ENCODE data around the gene HIRIP3.
"Not testable (repeated sequence)": the region's sequence is repeated elsewhere in the genome, so short reads cannot be mapped to it uniquely, and the experiment has no call there.

Gene HIRIP3

DNA sequence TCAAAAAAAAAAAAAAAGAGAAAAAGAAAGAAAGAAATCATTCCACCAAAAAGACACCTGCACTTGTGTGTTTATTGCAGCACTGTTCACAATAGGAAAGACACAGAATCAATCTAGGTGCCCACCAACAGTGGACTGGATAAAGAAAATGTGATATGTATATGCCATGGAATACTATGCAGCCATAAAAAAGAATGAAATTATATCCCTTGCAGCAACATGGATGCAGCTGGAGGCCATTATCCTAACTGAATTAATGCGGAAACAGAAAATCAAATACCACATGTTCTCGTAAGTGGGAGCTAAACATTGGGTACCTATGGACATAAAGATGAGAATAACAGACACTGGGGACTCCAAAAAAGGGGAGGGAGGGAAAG, 21.9 kb upstream of the HIRIP3 start:
- DNase-seq (ENCODE audit: low read depth in 1 of 2, low spot score in 1 of 2) = no peak

DNA sequence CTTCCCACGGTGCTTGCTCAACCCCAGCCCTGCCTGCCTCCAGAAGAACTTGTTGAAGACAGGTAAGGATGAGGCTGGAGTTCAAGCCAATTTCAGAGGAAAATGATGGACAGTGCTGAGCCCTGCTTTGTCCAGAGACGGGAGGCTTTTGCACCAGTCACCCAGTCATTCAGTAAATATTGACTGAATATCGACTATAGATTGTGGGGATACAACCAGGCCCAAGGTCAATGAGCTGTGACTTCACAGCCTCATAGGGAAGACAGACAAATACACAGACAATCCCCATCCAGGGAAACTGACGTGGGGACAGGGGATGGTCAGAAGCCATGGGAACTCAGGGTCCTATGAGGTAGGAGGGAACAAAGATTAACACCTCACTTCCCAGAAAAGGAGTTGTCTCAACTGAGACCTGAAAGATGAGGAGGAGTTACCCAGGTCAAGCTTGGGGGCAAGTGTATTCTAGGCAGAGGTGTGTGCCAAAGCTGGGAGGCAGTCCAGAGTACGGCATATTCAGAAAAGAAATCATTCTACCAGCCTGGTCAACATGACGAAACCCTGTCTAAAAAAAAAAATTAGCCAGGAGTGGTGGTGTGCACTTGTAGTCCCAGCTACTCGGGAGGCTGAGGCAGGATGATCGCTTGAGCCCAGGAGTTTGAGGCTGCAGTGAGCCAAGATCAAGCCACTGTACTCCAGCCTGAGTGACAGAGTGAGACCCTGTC, 21.3 kb upstream of the HIRIP3 start:
- no peak for DNase-seq (ENCODE audit: low read depth in 1 of 2, low spot score in 1 of 2)

DNA sequence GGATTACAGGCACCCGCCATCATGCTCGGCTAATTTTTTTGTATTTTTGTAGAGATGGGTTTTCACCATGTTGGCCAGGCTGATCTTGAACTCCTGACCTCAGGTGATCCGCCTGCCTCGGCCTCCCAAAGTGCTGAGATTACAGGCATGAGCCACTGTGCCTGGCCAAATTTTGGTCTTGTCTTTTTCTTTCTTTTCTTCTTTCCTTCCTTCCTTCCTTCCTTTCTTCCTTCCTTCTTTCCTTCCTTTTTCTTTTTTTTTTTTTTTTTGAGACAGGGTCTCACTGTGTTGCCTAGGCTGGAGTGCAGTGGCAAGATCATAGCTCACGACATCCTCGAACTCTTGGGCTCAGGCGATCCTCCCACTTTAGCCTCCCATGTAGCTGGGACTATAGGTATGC, 20.0 kb upstream of the HIRIP3 start:
- not testable (repeated sequence) for DNase-seq (ENCODE audit: low read depth in 1 of 2, low spot score in 1 of 2)

DNA sequence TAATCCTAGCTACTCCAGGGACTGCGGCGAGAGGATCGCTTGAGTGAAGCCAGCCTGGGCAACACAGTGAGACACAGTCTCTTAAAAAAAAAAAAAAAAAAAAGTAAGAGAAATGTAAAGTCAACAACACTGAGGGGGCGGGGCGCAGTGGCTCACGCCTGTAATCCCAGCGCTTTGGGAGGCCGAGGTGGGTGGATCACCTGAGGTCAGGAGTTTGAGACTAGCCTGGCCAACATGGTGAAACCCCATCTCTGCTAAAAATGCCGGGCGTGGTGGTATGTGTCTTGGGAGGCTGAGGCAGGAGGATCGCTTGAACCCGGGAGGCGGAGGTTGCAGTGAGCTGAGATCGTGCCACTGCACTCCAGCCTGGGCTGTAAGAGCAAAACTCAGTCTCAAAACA, 17.2 kb upstream of the HIRIP3 start:
- DNase-seq (ENCODE audit: low read depth in 1 of 2, low spot score in 1 of 2) = not testable (repeated sequence)

DNA sequence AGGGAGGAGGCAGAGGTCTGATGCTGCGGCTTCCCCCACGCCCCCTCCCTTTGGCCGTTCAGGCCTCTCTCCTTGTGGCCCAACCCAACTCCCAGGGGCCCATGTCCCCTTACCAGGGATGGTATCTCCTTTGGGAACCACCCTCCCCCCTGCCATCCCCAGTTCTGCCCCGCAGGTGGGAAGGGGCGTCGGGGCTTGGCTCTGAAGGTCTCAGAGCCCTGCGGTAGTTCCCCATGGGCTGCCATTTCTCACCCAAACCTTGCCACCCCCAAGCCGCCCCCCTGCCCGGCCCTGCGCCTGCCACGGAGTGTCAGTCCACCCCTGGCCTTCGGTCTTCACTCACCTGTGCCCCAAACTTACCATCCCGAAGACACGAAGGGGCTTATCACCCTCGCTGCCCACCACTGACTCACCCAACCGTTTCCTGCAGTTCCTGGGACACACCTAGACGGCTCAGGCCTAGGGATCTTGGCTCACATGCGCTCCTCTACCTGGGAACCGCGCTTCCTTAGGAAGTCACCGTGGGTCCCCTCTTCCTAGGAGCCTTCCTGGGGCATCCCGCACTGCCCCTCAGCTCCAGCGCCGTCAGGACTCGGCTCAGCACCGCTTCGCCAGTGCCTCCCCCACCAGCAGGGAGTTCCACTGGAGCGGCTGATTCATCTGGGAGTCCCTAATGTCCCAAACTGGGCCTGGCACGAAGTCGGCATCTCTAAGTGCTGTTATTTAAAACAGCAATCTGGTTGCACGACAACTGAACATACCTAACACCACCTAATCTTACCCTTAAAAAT, 16.5 kb upstream of the HIRIP3 start:
- DNase-seq (ENCODE audit: low read depth in 1 of 2, low spot score in 1 of 2) = no peak

DNA sequence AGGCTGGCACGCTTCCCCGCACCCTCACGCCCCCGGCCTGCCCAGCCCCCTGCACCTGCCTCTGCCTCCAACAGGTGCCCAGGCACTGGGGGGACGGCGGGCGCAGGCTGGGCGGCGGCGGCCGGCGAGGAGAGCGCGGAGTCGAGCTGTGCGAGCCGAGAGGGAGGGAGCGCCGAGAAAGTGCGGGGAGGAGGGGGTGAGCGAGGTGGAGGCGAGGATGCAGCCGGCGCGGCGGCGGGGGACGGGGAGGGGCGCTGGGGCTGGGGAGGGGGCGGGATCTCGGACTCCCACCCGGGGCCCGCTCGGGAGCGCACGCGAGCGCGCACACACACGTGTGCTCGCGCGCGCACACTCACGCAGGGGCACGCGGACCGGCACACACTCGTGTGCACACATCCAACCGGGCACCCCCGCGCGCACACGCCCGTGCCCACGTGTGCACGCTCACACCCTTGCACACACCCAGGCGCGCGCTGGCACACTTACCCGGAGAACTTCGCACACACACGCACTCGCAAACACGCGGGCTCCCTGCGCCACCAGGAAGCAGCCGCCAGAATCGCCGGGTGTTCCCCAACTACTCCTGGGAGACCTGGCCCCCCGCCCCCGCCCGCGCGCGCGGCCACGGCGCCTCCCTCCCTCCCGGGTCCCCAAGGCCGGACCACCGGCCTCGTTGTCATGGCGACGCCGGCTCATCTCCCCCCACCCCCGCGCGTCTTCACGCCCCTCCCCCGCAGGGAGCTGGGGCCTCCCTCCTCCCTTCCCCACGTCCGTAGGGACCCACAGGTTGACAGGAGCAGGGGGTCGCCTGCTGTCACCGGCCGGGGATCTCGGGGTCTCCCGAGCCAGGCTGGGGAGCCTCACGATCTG, 15.7 kb upstream of the HIRIP3 start, which contains the start of gene DOC2A:
TSS of gene DOC2A (minus strand) at position 184 of the 870 bp plus-strand sequence. CDS start 805 bp downstream, outside the sequence.
- DNase-seq (ENCODE audit: low read depth in 1 of 2, low spot score in 1 of 2) = peak in 1 of 2 donors; percentile 25

DNA sequence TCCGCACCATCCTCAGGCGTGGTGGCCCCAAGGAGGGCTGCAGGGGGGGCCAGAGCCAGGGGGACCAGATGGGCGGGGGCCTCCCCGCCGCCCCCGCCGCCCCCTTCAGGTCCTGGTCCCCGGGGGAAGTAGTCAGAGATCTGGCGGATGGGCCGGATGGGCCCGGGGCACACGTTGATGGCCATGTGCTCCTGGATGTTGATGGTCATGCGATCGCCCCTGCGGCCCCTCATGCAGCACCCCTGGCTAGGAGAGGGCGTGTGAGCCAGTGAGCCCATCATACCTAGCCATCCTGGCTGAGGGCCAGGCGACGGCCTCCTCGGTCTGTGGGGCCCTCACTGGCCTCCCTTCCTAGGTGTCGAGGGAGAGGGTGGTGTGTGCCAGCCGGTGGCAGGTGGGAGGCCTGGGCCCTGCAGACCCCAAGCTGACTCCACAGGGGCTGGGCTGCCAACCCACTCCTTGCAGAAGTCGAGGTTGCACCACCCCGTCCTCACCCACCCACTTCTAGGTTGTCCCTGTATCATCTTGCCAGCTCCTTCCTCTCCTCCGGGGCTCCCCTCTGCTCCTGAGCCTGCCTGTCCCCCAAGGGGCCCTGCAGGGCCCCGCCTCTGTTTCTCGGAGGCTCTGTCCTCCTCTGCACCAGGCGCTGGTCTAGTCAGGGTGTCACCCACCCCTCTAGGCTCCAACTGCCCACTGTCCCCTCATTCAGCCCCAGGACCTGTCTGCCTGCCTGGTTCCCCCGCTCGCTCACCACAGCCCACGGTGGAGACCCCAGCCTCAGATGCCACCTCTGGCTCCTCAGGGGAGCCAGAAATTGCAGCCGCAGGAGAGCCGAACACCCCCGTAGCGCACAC, 14.8 kb upstream of the HIRIP3 start:
- DNase-seq (ENCODE audit: low read depth in 1 of 2, low spot score in 1 of 2) = no peak

DNA sequence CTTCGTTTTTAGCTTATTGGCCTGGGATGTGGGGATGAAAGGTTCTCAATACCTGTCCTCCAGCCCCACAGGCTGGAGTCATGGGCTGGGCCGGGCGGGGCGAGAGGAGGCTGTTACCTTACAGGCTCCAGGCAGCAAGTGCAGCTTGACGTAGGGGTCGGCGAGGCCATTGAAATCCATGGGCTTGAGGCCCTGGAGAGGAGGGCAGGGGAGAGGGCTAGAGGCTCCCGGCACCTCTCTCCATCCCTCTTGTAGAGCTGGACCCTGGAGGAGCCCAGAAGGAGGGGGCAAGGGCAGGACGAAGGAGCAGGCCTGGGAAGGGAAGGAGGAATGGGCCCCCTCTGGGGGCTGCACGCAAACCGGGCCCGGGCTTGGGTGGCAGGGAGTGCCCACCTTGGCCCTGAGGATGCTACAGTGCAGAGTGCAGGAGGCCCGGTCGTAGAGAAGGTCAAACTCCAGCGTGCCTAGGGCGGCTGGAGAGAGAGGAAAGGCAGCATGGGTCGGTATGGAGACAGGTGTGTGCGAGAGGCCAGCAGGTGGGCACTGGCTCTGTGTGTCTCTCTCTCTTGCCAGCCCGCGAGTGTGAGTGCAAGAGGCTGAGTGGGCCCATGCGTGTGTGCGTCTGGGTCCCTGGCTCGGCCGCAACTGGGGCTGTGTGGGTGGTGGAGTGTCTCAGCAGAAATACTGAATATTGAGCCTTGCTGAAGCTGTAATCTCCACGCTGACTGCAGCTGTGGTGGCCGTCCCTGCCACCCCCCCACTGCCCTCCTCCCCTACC, 13.9 kb upstream of the HIRIP3 start:
- no peak for DNase-seq (ENCODE audit: low read depth in 1 of 2, low spot score in 1 of 2)

DNA sequence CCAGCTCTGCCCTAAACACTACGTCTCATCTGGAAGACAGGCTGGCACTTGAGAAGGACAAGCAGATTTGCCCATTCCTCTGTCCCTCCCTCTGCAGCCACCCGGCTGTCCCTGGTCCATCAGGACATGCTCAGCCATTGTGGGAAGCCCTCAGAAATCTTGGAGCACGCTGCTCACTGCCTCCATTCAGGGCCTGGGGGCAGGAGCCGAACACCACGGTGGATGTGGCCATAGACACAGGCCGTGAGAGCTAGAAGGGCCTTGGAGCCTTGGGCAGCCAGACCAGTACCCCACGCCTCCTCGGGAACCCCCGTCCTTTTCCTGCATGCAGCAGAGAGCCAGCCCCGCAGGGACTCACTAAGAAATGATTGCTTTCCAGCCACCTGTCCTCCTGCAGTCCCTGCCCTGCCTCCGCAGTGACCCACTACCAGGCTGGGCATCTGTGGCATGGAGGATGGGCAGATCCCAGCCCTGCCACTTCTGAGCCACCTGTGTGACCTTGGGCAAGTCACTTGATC, 12.0 kb upstream of the HIRIP3 start:
- no peak for DNase-seq (ENCODE audit: low read depth in 1 of 2, low spot score in 1 of 2)

DNA sequence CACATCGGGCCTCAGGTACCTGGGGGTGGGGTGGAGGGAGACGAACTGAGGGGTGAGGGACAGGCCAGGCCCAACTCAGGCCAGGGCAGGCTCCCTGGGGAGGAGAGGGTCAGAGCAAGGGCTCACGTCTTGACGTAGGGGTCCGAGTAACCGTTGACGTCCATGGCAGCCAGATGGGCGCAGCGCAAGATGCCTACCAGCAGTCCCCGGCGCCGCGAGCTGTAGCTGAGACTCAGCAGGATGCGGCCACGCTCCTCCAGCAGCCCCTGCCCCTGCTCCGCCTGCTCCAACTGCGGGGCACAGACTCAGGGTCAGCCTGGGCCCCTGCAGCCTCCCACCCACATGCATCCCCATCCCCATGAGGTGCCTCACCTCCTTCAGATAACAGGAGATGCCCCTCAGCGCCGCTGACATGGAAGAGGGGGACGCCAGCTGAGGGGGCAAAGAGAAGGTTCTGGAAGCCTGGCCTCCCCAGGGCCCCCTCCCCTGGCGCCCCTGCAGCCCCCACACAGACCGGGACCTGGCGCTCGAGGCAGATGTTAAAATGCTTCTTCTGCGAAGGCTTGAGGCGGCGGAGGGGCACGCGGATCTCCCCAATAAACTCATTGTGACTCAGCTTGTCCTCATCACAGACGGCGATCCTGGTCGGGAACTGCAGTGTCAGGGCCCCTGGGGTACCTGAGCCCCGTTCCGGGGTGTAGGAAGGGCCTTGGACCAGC, 11.4 kb upstream of the HIRIP3 start:
- no peak for DNase-seq (ENCODE audit: low read depth in 1 of 2, low spot score in 1 of 2)

DNA sequence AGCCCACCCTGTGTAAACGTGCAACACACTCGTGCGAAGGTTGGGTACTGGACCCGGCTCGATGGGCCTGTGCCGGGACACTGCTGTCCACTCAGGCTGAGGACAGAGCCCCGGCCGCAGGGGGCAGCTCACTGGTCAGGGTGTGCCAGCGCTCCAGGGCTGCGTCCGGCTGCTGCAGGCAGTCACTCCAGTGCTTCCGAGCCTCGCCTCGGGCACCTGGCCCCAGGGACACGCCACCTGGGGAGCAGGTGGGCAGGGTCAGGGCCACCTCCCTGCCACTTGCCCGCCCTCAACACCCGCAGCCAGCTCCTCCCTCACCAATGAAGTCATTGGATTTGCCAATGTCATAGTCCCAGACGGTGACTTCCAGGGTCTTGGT, 10.7 kb upstream of the HIRIP3 start:
- DNase-seq (ENCODE audit: low read depth in 1 of 2, low spot score in 1 of 2) = no peak

DNA sequence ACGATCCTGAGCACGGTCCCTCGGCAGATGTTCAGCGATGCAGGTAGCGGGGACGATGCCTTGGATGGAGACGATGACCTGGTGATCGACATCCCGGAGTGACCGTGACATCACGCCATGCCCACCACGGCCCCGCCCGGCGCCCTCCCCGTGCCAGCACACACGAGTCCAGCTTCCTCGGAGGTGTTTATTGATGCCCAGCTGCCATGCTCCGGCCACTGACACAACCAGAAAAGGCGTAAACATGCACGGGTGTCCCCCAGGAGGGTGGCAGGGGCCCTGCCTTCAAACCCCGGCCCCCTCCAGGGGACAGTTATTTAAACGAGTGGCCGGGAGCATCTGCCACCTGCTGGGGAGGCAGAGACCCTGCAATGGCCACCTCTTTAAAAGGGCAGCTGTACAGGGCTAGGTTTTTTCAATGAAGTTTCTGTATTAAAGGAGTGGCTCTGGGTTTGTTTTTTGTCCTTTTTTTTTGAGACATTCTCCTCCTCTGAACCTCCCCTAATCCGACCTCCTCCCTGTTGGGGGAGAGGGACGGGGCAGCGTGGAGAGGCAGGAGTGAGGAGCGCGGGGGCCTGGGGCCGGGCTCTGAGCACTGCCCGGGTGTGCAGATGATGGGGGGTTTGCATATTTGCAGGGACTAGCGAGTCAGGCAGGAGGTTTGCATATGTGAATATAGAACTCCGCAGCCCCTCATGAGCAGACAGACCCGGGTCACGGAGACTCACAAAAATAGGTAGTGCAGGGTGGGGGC, 10.1 kb upstream of the HIRIP3 start:
- DNase-seq (ENCODE audit: low read depth in 1 of 2, low spot score in 1 of 2) = peak in 1 of 2 donors; percentile 24

DNA sequence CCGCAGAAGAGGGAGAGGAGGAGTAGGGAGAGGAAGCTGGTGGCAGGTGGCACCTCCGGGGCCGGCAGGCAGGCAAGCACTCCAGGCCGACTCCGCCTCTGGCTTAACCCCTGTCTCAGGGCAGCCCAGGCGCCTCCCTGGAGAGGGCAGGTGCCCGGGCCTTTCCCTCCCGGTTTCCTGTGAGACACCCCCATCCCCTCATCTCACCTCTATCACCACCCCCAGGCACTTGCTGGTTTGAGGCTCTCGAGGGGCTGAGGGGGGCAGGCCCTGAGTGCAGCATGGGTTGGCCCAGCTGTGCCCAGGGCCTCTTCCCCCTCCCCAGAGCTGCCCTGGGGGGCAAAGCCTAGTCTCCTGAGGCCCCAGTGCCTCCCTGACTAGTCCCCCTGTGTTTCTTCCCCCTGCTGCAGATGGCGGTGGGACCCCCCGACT, 9.4 kb upstream of the HIRIP3 start:
- no peak for DNase-seq (ENCODE audit: low read depth in 1 of 2, low spot score in 1 of 2)

DNA sequence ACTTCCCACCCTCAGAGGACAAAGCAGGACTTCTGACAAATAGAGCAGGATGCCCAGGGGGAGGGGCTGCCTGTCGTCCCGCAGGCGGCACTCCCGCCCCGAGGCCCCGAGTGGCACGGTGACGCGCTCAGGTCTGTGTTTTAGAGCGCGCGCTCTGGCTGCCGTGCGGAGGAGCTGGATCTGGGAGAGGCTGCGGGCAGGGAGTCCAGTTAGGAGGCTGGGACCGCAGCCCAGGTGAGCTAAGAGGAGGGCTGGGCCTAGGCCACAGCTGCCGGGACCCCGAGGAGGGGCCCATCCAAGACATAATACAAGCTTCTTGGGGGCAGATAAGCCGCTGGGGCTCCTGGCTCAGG, 9.0 kb upstream of the HIRIP3 start:
- DNase-seq (ENCODE audit: low read depth in 1 of 2, low spot score in 1 of 2) = no peak

DNA sequence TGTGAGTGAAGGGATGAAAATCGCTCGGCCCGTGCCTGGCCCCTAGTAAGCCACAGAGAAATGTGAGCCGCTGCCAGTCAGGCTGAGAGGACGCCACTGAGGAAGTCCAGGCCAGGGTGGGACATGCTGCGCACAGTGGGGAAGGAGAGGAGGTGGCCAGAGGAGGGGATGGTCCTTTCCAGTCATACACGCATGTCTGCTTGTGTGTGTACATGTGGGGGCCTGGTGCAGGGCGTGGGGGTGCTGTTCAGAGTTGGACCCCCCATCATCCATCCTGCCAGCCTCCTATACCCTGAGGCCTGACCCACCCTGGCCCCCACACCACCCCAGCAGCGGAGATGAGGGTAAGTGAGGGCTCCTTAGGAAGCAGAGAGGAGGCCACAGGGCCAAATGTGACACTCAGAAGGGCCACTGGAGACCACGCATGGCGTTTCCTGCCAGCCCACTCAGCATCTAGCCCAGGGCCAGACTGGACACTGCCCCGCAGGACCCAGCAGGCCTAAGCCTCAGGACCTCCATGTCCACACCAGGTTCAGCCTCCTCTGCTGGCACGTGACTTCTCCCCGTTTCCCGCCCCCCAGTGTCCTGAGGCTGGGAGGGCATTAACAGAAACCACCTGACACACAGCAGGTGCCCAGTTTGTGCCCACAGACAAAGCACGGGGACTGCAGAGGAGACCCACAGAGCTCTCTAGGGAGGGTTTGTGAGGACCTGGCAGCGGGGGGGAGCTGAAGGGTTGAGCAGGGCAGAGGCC, 8.4 kb upstream of the HIRIP3 start:
- no peak for DNase-seq (ENCODE audit: low read depth in 1 of 2, low spot score in 1 of 2)

DNA sequence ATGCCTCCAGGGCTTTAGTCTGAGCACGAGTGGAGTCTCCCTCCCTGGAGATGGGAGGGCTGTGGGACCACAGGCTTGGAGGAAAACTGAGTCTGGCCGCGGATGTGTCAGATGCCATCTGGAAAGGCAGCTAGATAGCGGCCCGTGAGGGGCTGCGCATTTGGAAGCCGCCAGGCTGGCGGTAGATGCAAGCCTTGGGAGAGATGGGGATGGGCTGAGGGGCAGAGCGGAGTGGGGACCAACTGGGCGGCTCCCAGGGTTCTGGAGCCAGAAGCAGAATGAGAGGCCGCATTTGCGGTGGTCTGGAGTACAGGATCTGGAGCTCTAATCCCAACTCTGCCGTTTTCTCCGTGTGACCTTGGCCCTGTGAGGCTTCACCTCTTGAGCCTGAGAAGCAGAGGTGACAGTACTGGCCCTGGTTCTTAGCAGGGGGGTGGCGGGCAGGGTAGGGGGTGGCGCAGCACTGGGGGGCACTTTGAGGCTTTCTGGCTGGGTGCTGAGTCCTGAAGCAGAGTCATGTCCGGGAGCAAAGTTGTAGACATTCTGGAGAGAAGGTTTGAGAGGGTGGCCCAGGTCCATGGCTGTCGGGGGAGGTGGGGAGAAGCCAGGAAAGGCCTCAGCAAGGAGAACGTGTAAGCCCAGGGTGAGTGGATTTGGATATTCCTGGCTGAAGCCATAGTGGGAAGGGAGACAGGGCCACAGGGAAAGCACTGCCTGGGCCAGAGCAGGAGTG, 7.4 kb upstream of the HIRIP3 start:
- DNase-seq (ENCODE audit: low read depth in 1 of 2, low spot score in 1 of 2) = no peak

All from stimulated activated CD4-positive, alpha-beta T cell treated with anti-CD3 and anti-CD28 coated beads, Interleukin-15, amount 100 ng/mL, for 1 hour (primary cell).